ENCODE measurements around the gene RASSF7. TPM values are rescaled to one million over a fixed set of nuclear protein-coding genes. Genes with fewer than 3 reads are reported as not detected.

RASSF7 gene
- total RNA-seq, 6 experiments from 2014 or later = 10.1 to 18.8 (median 12.7) TPM

DNA sequence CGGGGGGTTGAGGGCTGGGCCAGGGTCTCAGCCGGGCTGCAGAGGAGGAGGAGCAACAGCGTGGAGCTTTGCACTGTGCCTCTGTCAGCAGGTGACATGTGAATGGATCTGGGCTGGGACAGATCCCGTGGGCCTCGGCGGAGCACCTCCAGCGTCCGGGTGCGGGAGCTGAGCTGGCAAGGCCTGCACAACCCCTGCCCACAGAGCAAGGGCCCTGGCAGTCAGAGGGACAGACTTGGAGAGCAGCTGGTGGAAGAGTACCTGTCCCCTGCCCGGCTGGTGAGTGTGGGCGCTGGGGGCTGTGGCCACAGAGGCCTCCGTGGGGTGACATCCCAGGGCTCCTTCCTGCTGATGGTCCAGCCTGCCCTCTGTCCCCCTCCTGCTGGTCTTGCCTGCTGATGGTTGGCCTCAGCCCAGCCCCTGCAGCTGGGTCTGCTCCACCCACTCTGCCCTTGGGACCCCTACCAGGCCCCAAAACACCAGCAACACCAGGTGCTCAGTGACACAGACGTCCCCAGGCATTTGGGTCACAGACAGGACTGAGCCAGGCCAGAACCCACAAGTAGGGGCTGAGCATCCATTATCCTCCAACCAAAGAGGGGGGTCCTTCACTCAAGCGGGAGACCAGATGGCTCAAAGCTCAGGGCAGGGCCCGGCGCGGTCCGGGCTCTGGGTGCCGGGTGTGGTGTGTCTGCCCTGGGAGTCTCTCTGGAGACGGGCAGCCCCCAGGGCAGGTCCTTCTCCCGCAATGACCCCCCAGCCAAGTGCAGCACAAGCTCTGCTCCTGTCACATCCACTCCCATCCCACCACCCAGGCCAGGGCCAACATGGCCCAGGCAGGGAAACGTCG lies 20.0 kb upstream of the RASSF7 start:
- no peak overlapping the region for H3K27ac Mint-ChIP-seq
- no peaks in the 10 kb centered on the region for H3K4me1 Mint-ChIP-seq (ENCODE audit: low read depth)
- no peaks in the 10 kb centered on the region for H3K9me3 Mint-ChIP-seq
- no peaks in the 10 kb centered on the region for H3K36me3 Mint-ChIP-seq (ENCODE audit: low read depth)
- no peaks in the 10 kb centered on the region; the same call in 1 of the 2 replicates for H3K27me3 Mint-ChIP-seq (ENCODE audit: insufficient read depth)
- no peak for DNase-seq
- TF ChIP-seq, protein P1, sequence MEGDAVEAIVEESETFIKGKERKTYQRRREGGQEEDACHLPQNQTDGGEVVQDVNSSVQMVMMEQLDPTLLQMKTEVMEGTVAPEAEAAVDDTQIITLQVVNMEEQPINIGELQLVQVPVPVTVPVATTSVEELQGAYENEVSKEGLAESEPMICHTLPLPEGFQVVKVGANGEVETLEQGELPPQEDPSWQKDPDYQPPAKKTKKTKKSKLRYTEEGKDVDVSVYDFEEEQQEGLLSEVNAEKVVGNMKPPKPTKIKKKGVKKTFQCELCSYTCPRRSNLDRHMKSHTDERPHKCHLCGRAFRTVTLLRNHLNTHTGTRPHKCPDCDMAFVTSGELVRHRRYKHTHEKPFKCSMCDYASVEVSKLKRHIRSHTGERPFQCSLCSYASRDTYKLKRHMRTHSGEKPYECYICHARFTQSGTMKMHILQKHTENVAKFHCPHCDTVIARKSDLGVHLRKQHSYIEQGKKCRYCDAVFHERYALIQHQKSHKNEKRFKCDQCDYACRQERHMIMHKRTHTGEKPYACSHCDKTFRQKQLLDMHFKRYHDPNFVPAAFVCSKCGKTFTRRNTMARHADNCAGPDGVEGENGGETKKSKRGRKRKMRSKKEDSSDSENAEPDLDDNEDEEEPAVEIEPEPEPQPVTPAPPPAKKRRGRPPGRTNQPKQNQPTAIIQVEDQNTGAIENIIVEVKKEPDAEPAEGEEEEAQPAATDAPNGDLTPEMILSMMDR (IDR thresholded peaks at IDR 0.05) = no peak
- H3K4me3 Mint-ChIP-seq = no peak overlapping the region

DNA sequence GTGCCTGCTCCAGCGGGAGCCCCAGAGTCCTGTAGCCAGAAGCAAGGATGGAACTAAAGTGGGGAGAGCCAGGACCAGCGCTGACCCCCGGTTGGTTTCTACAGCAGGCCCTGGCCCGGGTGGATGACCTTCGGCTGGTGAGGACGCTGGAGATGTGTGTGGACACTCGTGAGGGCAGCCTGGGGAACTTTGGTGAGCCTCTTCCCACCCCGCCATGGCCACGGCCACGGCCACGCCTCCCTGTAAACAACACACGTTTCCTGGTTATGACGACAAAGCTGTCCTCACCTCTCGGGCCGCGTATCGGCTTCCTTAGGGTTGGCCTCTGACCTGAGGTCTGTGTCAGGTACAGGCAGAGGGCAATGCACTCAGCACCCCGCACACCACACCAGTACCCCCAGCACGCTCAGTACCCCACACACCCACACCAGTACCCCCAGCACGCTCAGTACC lies 19.3 kb upstream of the RASSF7 start:
- TF ChIP-seq, protein P1 (IDR thresholded peaks at IDR 0.05) = no peak

DNA sequence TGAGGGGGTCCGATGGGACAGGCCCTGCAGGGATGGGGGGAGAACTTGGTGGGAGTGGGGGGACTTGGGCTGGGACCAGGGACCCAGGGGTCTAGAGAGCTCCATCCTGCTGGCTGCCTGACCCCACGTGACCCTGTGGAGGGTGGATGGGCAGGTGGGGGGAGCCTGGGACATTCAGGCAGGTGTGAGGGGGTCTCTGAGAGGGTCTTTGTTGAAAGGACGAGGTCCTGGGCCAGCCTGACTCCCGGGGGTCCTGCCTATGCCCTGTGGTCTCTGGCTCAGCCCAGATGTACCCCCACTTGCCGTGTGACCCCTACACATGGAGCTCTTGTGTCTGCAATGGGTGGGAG lies 16.0 kb upstream of the RASSF7 start:
- H3K27me3 Mint-ChIP-seq (ENCODE audit: insufficient read depth) = peaks cover 2% of the 10 kb centered on the region
- no peaks in the 10 kb centered on the region for H3K4me1 Mint-ChIP-seq (ENCODE audit: low read depth)
- H3K4me3 Mint-ChIP-seq = no peak overlapping the region
- no peaks in the 10 kb centered on the region for H3K36me3 Mint-ChIP-seq (ENCODE audit: low read depth)
- H3K27ac Mint-ChIP-seq = no peak overlapping the region
- no peak for DNase-seq
- no peaks in the 10 kb centered on the region for H3K9me3 Mint-ChIP-seq
- TF ChIP-seq, protein P1 (IDR thresholded peaks at IDR 0.05) = no peak

More for the DNA sequence above, 19.3 kb upstream of the RASSF7 start:
- Mint-ChIP-seq H3K27ac (no peak overlapping the region), H3K4me3 (no peak overlapping the region), H3K36me3 (ENCODE audit: low read depth) (no peaks in the 10 kb centered on the region), H3K9me3 (no peaks in the 10 kb centered on the region), H3K27me3 (ENCODE audit: insufficient read depth) (no peaks in the 10 kb centered on the region; the same call in 1 of the 2 replicates), H3K4me1 (ENCODE audit: low read depth) (no peaks in the 10 kb centered on the region)
- no peak for DNase-seq

DNA sequence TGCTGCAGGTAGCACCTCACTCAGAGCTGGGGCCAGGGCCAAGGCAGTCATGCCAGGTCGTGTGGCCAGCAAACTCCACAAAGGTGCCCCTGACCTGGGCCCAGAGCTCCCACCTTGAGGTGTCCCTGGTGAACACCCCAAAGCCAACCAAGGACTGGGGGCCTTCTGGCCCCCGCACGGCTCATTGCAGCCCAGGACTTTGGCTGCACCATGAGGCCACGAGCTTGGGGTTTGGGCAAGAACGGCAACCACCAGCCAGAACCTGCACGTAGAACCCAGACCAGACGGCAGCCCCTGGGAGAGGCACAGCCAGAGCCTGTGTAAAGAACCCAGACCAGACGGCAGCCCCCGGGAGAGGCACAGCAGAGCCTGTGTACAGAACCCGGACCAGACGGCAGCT lies 15.6 kb upstream of the RASSF7 start:
- Mint-ChIP-seq H3K4me1 (ENCODE audit: low read depth) (no peaks in the 10 kb centered on the region), H3K36me3 (ENCODE audit: low read depth) (no peaks in the 10 kb centered on the region), H3K4me3 (no peak overlapping the region), H3K27me3 (ENCODE audit: insufficient read depth) (peaks cover 2% of the 10 kb centered on the region), H3K9me3 (no peaks in the 10 kb centered on the region), H3K27ac (no peak overlapping the region)
- TF ChIP-seq, protein P1 (IDR thresholded peaks at IDR 0.05) = no peak
- DNase-seq = no peak

DNA sequence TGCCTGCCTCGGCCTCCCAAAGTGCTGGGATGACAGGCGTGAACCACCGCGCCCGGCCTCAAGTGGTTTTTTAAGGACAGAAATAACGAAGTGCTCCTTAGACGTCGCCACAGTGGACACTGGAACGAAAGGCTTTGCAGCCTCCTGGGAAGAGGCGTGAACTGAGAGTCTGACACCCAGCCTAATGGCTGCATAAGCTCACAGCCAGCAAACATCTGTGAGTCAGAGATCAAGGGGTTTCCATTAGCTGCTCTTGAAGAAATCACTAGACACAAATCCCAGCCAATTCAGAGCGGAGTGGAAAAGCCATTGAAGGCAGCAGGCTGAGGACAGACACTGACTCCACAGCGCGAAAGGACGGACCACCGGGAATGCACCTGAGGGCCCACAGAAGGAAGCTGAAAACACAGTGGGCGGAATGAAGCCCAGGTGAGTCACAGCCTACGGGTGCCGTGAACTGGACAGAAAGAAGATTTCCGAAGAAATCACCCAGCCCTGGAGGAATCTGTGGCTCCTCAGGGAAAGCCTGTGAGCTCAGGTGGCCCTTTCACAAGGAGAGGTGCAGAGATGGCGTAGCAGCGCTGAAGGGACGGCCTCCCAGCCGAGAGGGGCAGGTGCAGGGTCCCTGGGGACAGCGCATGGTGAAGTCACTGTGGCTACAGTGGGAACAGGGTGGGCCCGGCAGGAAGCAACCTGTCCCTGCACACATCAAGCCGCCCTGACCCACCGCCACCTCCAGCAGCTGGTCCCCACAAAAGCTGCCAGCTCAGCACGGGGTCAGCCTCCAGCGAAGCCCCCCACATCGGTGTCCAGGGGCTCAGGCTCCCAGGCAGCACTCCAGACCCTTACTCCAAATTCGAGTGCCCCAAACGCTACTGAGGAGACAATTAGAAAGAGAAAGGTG lies 11.8 kb upstream of the RASSF7 start:
- H3K36me3 Mint-ChIP-seq (ENCODE audit: low read depth) = no peaks in the 10 kb centered on the region
- TF ChIP-seq, protein P1 (IDR thresholded peaks at IDR 0.05) = no peak
- no peak overlapping the region for H3K4me3 Mint-ChIP-seq
- H3K27ac Mint-ChIP-seq = no peak overlapping the region
- H3K9me3 Mint-ChIP-seq = no peaks in the 10 kb centered on the region
- no peak for DNase-seq
- no peaks in the 10 kb centered on the region for H3K4me1 Mint-ChIP-seq (ENCODE audit: low read depth)
- H3K27me3 Mint-ChIP-seq (ENCODE audit: insufficient read depth) = peaks cover 2% of the 10 kb centered on the region

Measured in HFFc6 (cell line).